Hepatocyte (in vitro differentiated cells): ENCODE data around the gene NKAIN2. TPM values are rescaled to one million over a fixed set of nuclear protein-coding genes. Genes with fewer than 3 reads are reported as not detected.

Experiments
- DNase-seq: peaks from one replicate; pipeline ENCODE4 v3.0.0-alpha.2; 2016; ENCODE audit warnings: low spot score
- H2AFZ ChIP-seq: fragments of 200-600 bp; sonication (generic); 2 replicates; pipeline ENCODE4 v1.6.0; 2016; ENCODE audit warnings: antibody characterized with exemption, mild to moderate bottlenecking
- H3K27ac ChIP-seq: fragments of 200-600 bp; sonication (generic); 2 replicates; pipeline ENCODE4 v1.5.1; 2016; ENCODE audit warnings: mild to moderate bottlenecking
- H3K27me3 ChIP-seq: fragments of 200-600 bp; sonication (generic); 2 replicates; pipeline ENCODE4 v1.6.1; 2016
- H3K36me3 ChIP-seq: fragments of 200-600 bp; sonication (generic); replicated peaks from 2 replicates; pipeline ENCODE4 v1.5.1; 2016; ENCODE audit warnings: low read depth; ENCODE audit not compliant: insufficient read depth
- H3K4me1 ChIP-seq: fragments of 200-600 bp; sonication (generic); 2 replicates; pipeline ENCODE4 v1.5.1; 2016; ENCODE audit warnings: mild to moderate bottlenecking, moderate library complexity; ENCODE audit not compliant: insufficient read depth
- H3K4me2 ChIP-seq: fragments of 200-600 bp; sonication (generic); 2 replicates; pipeline ENCODE4 v1.6.0; 2016
- H3K4me3 ChIP-seq: fragments of 200-600 bp; sonication (generic); 2 replicates; pipeline ENCODE4 v1.5.1; 2016; ENCODE audit warnings: mild to moderate bottlenecking
- H3K79me2 ChIP-seq: fragments of 200-600 bp; sonication (generic); 2 replicates; pipeline ENCODE4 v1.6.0; 2017; ENCODE audit warnings: mild to moderate bottlenecking
- H3K9me2 ChIP-seq: fragments of 200-600 bp; sonication (generic); replicated peaks from 2 replicates; pipeline ENCODE4 v1.6.0; 2017; ENCODE audit warnings: mild to moderate bottlenecking; ENCODE audit not compliant: insufficient read depth
- H3K9me3 ChIP-seq: fragments of 200-600 bp; sonication (generic); 2 replicates; pipeline ENCODE4 v1.5.1; 2016; ENCODE audit warnings: low read depth, mild to moderate bottlenecking
- H4K20me1 ChIP-seq: fragments of 200-600 bp; sonication (generic); 2 replicates; pipeline ENCODE4 v1.6.0; 2016; ENCODE audit warnings: mild to moderate bottlenecking; ENCODE audit not compliant: insufficient read depth, poor library complexity, severe bottlenecking
- CTCF ChIP-seq: fragments of 200-600 bp; sonication (generic); IDR thresholded peaks from 2 replicates; pipeline ENCODE4 v1.5.1; 2016; ENCODE audit warnings: antibody characterized with exemption, mild to moderate bottlenecking; ENCODE audit not compliant: poor library complexity
- EZH2 ChIP-seq: fragments of 200-600 bp; sonication (generic); IDR thresholded peaks from 2 replicates; pipeline ENCODE4 v1.6.1; 2016; ENCODE audit warnings: antibody characterized with exemption, mild to moderate bottlenecking, borderline replicate concordance
- EZH2phosphoT487 ChIP-seq: fragments of 200-600 bp; sonication (generic); IDR thresholded peaks from one replicate; pipeline ENCODE4 v1.6.1; 2018; ENCODE audit warnings: antibody characterized with exemption, mild to moderate bottlenecking, low read depth, moderate library complexity; ENCODE audit not compliant: unreplicated experiment, severe bottlenecking
- WGBS: methylation state at CpG from one replicate; pipeline ENCODE4 v1.1.6; 2016; ENCODE audit warnings: low lambda C conversion rate; ENCODE audit errors: missing lambda C conversion rate; 5-methylcytosine and 5-hydroxymethylcytosine counted together
- polyA plus RNA-seq: library from polyadenylated mRNA; unstranded; fragments of >200 nt; fragmentation: Nextera tagmentation; extraction: Ambion mirVana; gene quantifications from 2 replicates; pipeline ENCODE4 v1.2.1, GENCODE V29; 2016
- total RNA-seq: library from RNA; depleted of rRNA; stranded (reverse); fragments of >200 nt; gene quantifications from 2 replicates; pipeline ENCODE4 v1.2.3, GENCODE V29; 2014

The NKAIN2 gene
- total and polyA plus RNA-seq, 2 experiments from 2014 or later = 0.48 to 2.6 TPM

GRCh38 chr6:124423621-124424020, 620.0 kb downstream of the NKAIN2 start:
- Histone ChIP-seq H3K36me3 (no peaks in the 10 kb centered on the region), H4K20me1 (no peaks in the 10 kb centered on the region), H3K79me2 (no peaks in the 10 kb centered on the region), H2AFZ (no peak overlapping the region), H3K9me3 (no peaks in the 10 kb centered on the region), H3K27me3 (no peaks in the 10 kb centered on the region), H3K27ac (no peak overlapping the region), H3K9me2 (no peaks in the 10 kb centered on the region), H3K4me2 (no peak overlapping the region), H3K4me3 (no peak overlapping the region), H3K4me1 (no peaks in the 10 kb centered on the region)
- no peak for DNase-seq
- TF ChIP-seq CTCF = no peak
- 79% methylated on average over 1 of the region's 1 CpG for WGBS

- WGBS = 94% methylated on average over 7 of the region's 7 CpGs
- Histone ChIP-seq H3K79me2 (no peaks in the 10 kb centered on the region), H3K4me2 (no peak overlapping the region)
Observed at GRCh38 chr6:124430740-124431318, 627.2 kb downstream of the NKAIN2 start.

GRCh38 chr6:124432620-124433019, 629.0 kb downstream of the NKAIN2 start:
- Histone ChIP-seq H3K36me3 (no peaks in the 10 kb centered on the region), H3K79me2 (no peaks in the 10 kb centered on the region), H3K4me2 (no peak overlapping the region), H3K4me3 (no peak overlapping the region), H3K27me3 (no peaks in the 10 kb centered on the region), H3K9me2 (no peaks in the 10 kb centered on the region), H2AFZ (no peak overlapping the region), H3K9me3 (no peaks in the 10 kb centered on the region), H4K20me1 (no peaks in the 10 kb centered on the region), H3K4me1 (no peaks in the 10 kb centered on the region), H3K27ac (no peak overlapping the region)
- no peak for DNase-seq
- WGBS = 94% methylated on average over 1 of the region's 1 CpG
- TF ChIP-seq EZH2 (no peak), EZH2phosphoT487 (no peak), CTCF (no peak)

More at GRCh38 chr6:124430740-124431318, 627.2 kb downstream of the NKAIN2 start:
- Histone ChIP-seq H3K4me3 (no peak overlapping the region), H3K27ac (no peak overlapping the region), H3K27me3 (no peaks in the 10 kb centered on the region), H2AFZ (no peak overlapping the region), H3K36me3 (no peaks in the 10 kb centered on the region), H4K20me1 (no peaks in the 10 kb centered on the region), H3K4me1 (no peaks in the 10 kb centered on the region), H3K9me3 (no peaks in the 10 kb centered on the region), H3K9me2 (no peaks in the 10 kb centered on the region)
- TF ChIP-seq EZH2phosphoT487 (no peak), CTCF (no peak), EZH2 (no peak)
- no peak for DNase-seq
